ENCODE data around the gene DSCAM. TPM values are rescaled to one million over a fixed set of nuclear protein-coding genes. Genes with fewer than 3 reads are reported as not detected.

DSCAM gene
- polyA plus RNA-seq, 4 donors, result 0.06 to 0.13 (median 0.11) TPM

- no peak for DNase-seq (ENCODE audit: low read depth in 4 of 4, low spot score in 3 of 4)
Observed at GRCh38 chr21:40567501-40567900, 279.5 kb downstream of the DSCAM start.

- no peak for DNase-seq (ENCODE audit: low read depth in 4 of 4, low spot score in 3 of 4)
Observed at GRCh38 chr21:40566486-40566885, 280.5 kb downstream of the DSCAM start.

GRCh38 chr21:40564318-40564717 is 282.6 kb downstream of the DSCAM start:
- DNase-seq (ENCODE audit: low read depth in 4 of 4, low spot score in 3 of 4), result no peak

- no peak for DNase-seq (ENCODE audit: low read depth in 4 of 4, low spot score in 3 of 4)
Observed at GRCh38 chr21:40563900-40564299, 283.1 kb downstream of the DSCAM start.

- no peak for DNase-seq (ENCODE audit: low read depth in 4 of 4, low spot score in 3 of 4)
Observed at GRCh38 chr21:40562242-40563002, 284.5 kb downstream of the DSCAM start.

- no peak for DNase-seq (ENCODE audit: low read depth in 4 of 4, low spot score in 3 of 4)
Observed at GRCh38 chr21:40556442-40556968, 290.5 kb downstream of the DSCAM start.

- no peak for DNase-seq (ENCODE audit: low read depth in 4 of 4, low spot score in 3 of 4)
Observed at GRCh38 chr21:40555021-40555528, 291.9 kb downstream of the DSCAM start.

GRCh38 chr21:40553781-40554180 is 293.2 kb downstream of the DSCAM start:
- no peak for DNase-seq (ENCODE audit: low read depth in 4 of 4, low spot score in 3 of 4)

GRCh38 chr21:40547906-40548513 is 298.9 kb downstream of the DSCAM start:
- DNase-seq (ENCODE audit: low read depth in 4 of 4, low spot score in 3 of 4), result no peak

GRCh38 chr21:40546647-40547046 is 300.3 kb downstream of the DSCAM start:
- no peak for DNase-seq (ENCODE audit: low read depth in 4 of 4, low spot score in 3 of 4)

GRCh38 chr21:40540216-40540615 is 306.7 kb downstream of the DSCAM start:
- DNase-seq (ENCODE audit: low read depth in 4 of 4, low spot score in 3 of 4), result no peak

GRCh38 chr21:40534886-40535285 is 312.1 kb downstream of the DSCAM start:
- no peak for DNase-seq (ENCODE audit: low read depth in 4 of 4, low spot score in 3 of 4)

- DNase-seq (ENCODE audit: low read depth in 4 of 4, low spot score in 3 of 4), result no peak
Observed at GRCh38 chr21:40531431-40532110, 315.4 kb downstream of the DSCAM start.

GRCh38 chr21:40531016-40531415 is 315.9 kb downstream of the DSCAM start:
- DNase-seq (ENCODE audit: low read depth in 4 of 4, low spot score in 3 of 4), result no peak

- no peak for DNase-seq (ENCODE audit: low read depth in 4 of 4, low spot score in 3 of 4)
Observed at GRCh38 chr21:40517646-40518045, 329.3 kb downstream of the DSCAM start.

GRCh38 chr21:40516335-40516734 is 330.6 kb downstream of the DSCAM start:
- peak in 1 of 4 donors; percentile 3 for DNase-seq (ENCODE audit: low read depth in 4 of 4, low spot score in 3 of 4)

GRCh38 chr21:40512590-40512989 is 334.4 kb downstream of the DSCAM start:
- no peak for DNase-seq (ENCODE audit: low read depth in 4 of 4, low spot score in 3 of 4)

GRCh38 chr21:40507978-40508377 is 339.0 kb downstream of the DSCAM start:
- no peak for DNase-seq (ENCODE audit: low read depth in 4 of 4, low spot score in 3 of 4)

GRCh38 chr21:40505681-40506080 is 341.3 kb downstream of the DSCAM start:
- DNase-seq (ENCODE audit: low read depth in 4 of 4, low spot score in 3 of 4), result no peak

GRCh38 chr21:40505244-40505643 is 341.7 kb downstream of the DSCAM start:
- no peak for DNase-seq (ENCODE audit: low read depth in 4 of 4, low spot score in 3 of 4)

- no peak for DNase-seq (ENCODE audit: low read depth in 4 of 4, low spot score in 3 of 4)
Observed at GRCh38 chr21:40504825-40505224, 342.1 kb downstream of the DSCAM start.
